GM21723 (cell line): Measurements from ENCODE around the gene LFNG.

Source experiments
- ATAC-seq: cut with Tn5 transposase; IDR thresholded peaks from one replicate; pipeline ENCODE4 v1.9.1; 2021; ENCODE audit warnings: mild to moderate bottlenecking, moderate library complexity; ENCODE audit not compliant: unreplicated experiment

LFNG gene

DNA sequence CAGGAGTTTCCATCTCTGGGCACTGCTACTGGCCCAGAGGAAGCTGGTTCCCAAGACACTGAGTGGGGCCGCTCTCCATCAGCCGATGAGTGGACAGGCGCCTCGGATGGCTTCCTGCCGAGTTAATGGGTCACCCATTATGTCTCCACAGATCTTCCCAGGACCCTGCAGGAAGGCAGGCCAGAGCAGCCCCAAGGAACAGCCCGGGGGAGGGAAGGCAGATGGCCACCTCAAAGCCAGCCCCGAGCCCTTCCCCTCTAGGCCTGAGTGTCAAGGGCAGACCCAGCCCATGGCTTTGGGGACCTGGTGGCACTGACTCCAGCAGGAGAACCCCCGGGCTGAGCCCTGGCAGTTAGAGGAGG is 3.4 kb upstream of the LFNG start:
- ATAC-seq = no peak

DNA sequence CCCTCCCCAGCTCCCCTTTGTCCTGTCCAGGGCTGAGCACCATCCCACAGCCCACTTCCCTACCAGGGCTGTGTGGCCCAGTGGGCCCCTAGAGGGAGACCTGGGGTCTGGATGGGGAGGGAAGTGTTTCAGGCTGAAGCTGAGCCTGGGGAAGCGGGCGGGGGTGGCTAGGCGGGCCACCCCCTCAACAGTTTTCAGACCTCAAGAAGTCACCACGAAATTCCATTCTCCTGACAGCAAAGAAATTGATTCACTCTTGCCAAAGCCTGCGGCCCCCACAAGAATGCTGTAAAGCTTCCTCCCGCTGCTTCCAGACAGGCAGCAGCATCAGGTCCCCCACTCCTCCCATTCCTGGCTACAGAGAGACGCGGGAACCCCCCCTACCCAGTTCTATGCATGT is 2.5 kb upstream of the LFNG start:
- ATAC-seq = no peak

DNA sequence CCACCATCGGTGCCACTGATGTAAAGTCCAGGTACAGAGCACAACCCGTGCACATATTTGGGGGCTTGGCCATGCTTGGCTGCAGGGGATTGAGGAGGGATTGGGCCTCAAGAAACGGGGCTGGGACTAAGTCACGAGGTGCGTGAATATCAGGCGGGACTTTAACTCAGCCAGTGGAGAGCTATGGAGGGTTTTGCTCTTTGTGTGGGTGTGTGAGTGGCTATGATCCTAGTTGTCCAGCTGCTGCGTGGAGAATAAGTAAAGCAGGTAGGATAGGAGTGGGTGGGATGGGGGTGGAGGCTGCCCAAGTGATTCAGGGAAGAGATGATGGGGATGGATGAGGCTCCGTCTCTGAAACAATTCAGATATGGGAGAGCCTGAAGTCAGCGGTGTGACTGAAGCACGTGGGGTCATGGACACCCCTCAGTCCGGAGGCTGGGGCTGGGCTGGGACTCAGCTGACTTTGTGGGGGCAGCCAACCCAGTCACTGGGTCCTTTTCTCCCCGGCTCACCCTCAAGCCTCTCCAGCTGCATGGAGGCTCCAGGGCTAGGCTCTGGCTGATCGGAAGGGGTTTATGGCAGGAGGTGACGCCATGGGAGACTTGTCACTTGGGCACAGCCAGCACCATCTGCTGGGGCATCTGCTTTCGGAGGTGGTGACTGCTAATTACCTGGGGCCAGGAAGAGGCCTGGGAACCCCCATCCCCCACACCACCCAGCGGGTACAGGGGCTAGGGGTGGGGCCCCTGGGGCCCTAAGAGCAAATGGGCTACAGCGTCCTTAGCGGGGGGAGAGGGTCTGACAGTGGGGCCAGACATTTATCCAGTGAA is 1.7 kb upstream of the LFNG start:
- no peak for ATAC-seq

DNA sequence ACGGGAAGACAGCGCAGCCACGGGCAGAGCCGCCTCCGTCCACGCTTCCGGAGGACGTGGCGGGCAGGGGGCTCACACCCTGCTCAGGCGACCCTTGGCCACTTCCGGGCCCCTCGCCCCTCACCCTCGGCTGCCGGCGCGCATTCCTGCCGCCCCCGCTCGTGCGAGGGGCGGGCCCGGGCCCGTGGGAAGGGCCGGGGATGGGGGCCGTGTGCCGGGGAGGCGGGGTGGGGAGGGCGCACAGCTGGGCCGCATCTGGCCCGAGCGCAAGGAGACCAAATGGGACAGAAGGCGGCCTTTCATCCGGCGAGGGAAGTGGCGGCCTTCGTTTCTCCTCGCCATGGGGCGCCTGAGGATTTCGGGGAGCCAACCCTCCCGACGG is 846 bp upstream of the LFNG start:
- ATAC-seq = no peak

DNA sequence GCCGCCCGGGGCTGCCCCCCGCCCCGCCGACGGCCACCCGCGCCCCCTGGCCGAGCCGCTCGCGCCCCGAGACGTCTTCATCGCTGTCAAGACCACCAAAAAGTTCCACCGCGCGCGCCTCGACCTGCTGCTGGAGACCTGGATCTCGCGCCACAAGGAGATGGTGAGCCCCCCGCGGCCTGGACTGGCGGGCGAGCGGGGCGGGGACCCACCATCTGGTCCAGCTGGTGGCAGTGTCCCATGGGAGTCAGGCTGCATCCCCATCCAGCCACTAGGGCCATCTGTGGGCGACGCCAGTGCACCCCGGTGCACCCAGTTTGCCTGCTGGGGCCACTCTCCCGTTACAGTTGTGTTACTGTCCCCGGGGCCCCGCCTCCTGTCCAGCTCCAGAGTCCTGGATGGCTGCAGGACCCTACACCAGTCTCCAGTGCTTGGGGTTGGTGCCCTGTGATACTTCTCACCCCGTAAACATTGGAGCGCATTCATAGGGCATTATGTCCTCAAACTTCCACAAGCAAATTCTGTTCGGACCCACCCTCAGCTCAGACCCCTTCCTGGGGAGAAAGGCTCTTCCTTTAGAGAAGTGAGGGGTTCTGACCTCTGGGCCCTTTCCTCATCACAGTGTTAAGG is 672 bp downstream of the LFNG start:
- ATAC-seq = no peak

DNA sequence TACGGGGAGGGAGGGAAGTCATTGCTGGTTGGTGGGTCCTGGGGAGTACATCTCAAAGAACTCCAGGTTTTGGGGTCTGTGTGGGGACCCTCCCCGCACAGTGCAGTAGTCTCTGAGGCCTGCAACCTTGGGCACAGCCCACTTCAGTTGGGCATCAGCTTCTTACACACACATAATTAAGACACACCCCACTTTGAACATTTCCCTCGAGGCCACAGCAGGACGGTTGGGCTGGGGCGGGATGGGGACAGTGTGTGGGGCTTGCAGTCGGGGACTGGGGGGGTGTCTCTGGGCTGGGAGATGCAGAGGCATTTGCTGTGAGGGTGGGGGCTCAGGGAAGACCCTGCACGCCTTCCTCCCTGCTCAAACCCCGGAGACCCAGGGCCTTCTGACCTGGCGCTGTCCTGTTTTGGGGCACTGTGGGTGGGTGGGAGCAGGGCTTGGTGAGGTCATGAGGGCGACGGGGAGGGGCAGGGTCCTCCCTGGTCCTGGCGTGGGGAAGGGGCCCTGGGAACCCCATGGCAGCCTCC is 1.3 kb downstream of the LFNG start:
- ATAC-seq = no peak

DNA sequence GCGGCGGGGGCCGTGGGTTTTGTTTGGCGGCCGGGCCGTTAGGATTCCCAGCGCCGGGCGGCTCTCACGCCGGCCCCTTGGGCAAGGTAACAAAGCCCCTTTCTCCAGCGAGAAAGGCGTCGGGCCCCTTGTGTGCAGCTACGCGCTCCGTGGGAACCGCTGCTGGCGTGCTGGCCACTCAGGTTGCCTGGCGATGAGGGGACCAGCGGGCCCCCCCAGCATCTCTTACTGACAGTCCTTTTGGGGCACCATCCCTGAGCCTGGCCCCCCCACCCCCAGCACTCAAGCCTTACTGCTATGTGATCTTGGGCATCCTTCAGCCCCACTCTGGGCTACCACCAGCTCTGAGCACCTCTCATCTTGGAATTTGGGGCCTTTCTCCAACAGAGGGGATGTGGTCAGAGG is 1.8 kb downstream of the LFNG start:
- no peak for ATAC-seq

DNA sequence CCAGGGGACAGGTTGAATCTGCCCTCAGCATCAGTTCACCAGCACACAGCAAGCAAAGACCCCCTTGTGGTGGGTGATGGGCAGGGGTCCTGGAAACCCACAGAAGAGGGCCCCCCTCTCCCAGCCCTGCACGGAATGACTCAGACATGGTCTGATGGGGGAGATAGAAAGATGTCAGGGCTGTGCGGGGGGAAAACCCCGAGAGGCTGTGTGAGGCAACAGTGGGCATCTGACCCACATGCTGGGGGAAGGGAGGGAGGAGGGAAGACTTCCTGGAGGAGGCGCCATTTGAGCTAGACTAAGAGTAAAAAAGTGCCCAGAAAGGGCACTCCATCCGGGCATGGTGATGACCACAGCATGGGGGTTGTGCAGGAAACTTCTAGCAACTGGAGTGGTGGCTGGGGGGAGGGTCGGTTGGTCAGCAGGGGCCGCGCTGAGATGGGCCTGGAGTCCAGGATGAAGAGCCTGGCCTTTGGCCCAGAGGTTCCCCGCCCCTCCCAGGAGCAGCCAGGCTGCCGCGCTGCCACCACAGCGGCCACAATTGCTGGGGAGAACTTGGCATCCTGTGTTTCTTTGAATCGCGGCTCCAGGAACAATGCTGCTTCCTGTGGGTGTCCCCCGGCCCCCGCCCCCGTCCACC is 2.5 kb downstream of the LFNG start:
- ATAC-seq = no peak

DNA sequence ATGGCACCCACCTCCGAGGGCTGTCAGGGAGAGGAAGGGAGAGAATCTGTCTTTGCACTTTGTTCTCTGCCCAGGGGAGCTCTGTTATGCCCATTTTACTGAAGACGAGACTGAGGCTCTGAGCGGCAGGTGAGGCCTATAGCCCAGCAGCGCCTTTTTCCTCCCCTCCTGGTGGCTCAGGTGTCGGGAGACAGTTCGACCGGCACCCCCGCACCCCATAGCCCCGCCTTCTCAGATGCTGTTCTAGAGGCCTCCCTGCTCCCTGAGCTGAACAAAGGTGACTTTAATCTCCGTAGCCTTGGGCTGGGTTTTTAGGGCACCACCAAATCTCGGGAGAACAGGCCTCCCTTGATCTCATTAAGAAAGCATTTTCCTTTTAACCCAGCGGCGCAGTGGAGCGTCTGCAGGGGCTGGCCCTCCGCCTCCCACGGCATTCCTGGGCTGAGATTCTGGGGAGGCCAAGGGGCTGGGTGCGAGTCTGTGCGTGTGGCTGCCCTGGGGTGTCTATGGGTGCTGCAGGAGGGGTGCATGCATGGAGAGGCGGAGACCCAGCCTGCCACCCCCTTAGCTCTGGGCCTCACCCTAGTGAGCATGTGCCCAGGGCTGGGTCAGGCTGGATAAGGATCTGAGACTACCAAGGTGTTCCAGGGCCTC is 3.3 kb downstream of the LFNG start:
- no peak for ATAC-seq

DNA sequence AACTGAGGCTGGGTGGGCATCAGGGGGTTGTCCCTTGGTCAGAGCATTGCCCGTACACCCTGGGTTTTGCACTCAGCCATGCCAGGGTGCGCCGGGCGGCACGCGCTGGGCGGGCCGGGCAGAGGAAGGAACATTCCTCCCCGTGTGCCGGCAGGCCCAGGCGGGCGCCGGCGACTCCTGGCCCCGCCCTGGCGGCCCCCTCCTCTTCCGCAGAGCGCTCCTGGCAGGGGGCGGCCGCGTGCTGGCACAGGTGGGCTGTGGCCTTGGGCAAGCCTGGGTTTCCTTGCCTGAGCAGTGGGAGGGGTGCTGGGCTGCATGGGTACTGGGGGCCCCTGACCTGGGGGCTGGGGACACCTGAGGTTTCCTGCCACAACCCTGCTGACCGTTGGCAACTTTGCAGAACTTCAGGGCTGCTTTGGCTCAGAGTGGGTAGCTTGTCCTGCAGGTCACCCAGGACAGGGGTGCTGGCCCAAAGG is 3.9 kb downstream of the LFNG start:
- ATAC-seq = no peak

DNA sequence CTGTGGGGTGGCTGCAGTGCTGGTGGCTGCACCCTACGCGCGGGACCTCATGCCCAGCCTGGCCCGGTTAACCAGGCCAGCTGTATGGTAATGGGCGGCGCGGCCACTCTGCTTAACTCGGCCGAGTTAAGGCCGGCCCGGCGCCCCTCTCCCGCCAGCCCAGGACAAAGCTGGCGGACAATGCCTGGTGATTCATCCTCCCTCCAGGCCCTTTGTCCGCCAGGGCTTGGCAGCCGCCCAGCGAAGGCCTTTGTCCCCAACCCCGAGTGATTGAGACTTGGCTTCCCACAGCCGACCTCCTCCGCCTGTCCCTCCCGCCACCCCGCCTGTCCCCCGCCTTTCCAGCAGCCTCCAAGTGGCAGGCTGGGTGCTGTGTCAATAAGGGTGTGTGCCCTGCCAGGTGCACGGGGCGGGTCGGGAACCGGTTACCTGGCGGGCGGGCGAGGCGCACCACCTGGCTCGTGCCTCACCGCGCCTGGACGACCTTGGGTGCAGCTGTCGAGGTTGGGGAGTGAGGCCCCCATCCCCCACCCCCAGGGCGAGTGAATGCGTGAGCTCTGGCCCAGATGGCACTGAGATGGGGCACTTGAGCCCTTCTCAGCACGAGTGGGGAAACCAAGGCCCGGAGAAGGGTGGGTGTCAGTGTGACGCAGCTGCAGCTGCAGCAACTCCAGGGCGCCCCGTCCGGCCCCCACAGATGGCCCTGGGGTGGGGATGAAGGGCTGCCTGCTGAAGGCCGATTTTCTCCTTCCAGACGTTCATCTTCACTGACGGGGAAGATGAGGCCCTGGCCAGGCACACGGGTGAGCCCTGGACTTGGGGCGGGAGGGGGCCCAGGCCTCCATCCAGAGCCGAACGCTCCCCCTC is 4.6 kb downstream of the LFNG start:
- no peak for ATAC-seq

DNA sequence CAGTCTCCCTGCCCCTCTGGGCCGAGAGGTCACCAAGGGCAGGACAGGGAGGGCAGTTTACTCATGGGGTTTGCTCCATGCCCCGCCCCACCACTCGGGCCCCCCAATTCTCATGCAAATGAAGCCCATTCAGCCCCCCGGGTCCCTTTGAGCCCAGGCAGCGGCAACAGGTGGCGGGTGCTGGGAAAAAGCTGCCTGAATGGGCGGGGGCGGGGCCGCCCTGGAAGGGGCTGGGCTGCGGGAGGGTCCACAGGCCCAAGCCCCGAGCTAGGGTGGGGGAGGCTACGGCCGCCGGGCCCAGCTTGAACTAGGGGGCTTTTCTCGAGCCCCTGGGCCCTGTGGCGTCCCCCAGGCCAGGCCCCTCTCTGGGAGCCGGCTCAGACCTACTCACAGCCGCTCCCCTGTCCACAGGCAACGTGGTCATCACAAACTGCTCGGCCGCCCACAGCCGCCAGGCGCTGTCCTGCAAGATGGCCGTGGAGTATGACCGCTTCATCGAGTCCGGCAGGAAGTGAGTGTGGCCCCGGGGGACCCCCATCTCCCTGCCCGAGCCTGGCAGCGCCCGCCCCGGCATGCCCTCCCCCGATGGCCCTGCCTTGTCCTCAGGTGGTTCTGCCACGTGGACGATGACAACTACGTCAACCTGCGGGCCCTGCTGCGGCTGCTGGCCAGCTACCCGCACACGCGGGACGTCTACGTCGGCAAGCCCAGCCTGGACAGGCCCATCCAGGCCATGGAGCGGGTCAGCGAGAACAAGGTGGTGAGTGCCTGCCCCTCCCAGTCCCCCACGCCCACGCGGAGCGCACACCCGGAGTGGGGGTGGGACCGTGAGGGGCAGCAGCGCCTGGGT is 5.5 kb downstream of the LFNG start:
- no peak for ATAC-seq

DNA sequence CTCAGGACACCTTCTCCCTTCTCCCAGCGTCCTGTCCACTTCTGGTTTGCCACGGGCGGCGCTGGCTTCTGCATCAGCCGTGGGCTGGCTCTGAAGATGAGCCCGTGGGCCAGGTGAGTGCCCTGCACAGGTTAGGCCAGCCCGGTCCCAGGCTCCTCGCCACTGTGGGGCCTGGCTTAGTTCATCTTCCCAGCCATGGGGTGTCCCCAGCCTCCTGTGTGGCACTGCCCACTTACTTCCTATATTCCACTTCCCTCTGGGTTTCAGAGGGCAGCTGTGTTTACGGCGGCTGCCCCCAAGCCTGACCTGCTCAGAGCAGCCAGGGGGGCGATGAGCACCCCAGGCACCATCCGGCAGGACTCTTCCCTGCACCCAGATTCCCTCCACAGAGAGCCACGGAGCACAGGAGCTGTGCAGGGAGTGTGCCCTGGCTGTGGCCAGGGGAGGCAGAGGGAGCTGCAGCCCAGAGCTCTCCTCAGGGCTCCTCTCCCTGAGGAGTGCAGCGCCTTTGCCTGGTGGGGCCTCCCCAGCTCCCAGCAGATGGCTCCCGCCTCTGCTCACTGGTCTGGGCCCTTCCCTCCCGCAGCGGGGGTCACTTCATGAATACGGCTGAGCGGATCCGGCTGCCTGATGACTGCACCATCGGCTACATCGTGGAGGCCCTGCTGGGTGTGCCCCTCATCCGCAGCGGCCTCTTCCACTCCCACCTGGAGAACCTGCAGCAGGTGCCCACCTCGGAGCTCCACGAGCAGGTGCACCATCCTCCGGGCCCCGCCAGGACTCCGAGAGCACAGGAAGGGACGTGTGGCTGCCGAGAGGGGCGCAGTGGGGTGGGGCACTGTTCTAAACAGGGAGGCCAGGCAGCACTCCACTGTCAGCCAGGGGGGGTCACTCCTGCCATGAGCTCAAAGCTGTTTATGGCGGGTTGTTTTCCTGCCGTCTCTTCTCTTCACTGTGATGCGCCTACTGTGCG is 6.4 kb downstream of the LFNG start:
- ATAC-seq = no peak

DNA sequence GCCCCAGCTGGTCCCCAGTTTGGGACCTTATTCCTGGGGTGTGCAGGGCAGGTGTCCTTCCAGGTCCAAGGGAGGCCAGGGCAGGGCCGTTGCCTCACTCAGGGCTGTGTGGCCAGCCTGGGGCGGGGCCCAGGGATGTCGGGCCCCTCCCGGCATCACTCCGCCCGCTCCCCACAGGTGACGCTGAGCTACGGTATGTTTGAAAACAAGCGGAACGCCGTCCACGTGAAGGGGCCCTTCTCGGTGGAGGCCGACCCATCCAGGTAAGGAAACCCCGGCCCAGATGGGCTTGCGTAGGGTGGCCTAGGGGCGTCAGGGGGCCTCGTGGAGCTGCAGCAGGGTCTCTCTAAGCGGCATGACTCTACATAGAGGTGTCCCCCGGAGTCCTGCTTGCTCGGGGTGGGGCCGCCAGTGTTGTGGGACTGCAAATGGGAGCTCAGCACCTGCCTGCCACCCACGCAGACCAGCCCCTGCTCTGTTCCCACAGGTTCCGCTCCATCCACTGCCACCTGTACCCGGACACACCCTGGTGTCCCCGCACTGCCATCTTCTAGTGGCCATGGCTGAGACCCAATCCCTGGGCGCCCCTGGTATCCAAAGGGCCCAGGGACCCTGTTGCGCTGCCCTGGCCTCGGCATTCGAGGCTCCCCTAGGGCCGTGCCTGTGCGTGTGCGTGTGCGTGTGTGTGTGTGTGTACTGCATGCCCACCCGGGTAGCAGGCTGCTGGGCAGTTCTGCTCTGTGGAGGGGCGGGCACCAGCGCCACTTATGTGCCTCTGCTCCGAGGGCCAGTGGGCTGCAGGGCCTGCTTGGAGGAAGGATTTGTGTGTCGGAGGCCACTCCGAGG is 7.3 kb downstream of the LFNG start:
- no peak for ATAC-seq

DNA sequence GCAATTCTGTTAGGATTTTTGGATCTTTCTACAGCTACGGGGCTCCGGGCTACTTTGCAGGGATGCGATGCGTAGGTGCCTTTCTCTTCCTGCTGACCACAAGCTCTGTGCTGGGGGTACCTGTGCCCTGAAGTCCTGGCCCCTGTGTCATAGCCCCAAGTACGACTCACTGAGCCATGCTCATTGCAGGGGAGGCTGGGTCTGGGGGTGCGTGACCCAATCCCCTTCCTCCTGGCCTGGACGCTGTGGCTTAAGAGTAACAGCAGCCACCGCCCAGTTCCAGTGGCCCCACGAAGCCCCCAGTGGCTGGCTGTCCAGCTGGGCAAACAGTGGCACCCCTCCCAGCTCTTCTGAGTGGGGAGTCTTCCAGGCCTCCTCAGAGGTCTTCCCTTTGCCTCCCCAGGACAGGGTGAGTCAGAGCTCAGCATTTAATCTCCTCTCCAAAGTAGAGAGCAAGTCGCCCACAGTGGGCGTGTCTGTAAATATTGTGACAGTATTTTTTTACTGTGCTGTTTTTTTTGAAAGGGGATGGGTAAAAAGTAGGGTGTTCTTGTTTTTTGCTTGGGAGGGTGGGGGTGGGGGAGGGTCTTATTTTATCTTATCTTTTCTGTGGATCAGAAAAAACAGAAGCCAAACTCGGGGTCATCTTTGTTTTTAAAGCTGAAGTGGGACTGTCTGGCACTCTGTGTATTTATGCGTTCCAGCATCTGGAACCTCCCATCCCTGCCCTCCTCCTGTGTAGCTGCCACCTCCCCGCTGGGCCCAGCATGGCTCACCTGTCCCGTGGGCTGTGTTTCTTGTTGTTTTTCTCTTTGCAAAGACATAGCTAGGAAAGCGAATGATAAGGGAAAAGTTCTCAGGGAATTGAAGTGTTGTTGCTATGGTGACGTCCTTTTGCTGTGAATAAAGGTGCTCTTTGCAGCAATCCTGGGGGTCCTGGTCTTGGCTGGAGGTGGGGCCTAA is 8.2 kb downstream of the LFNG start:
- ATAC-seq = no peak

DNA sequence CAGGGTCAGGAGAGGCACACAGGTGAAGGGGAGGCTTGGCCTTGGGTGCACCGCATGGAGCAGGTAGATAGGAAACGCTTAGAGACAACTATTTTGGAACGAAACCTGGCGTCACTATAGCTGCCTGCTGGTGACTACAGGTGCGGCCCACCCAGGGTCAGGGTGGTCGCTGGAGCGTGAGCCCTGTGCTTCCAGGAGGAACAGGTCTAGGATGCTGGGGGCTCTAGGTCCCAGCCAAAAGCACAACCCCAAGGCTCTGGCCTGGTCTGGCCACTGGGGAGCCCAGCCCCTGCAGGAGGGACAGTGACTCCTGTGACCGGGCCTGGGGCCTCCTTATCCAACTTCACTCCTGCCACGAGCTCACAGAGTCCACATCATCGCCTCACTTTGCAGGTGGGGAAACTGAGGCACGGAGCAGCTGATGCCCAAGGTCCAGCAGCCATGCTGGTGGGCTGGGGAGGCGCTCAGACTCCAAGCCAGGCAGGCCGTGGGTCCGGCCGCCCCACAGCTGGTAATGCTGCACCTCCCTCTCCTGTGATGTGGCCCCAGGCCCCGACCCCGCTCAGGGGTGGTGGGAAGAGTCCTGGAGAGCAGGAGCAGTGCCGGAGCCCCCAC is 9.0 kb downstream of the LFNG start:
- ATAC-seq = no peak
